ENCODE results near the gene HGFAC.

The HGFAC gene

GRCh38 chr4:3495204-3495975 is 53.6 kb downstream of the HGFAC start:
- H3K36me3 ChIP-seq (replicated peaks), result no peaks in the 10 kb centered on the region
- H3K4me3 ChIP-seq (ENCODE audit: low read depth, low read length), result no peak overlapping the region
- DNase-seq, result no peak
- in situ Hi-C loops (cut with HindIII; ENCODE audit: low pct_ligation_motif_present, low sequenced_read_pairs), result no loop called here
- H3K27ac ChIP-seq, result no peak overlapping the region
- peaks cover 22% of the 10 kb centered on the region for H3K27me3 ChIP-seq (replicated peaks)
- TF ChIP-seq, protein P1, sequence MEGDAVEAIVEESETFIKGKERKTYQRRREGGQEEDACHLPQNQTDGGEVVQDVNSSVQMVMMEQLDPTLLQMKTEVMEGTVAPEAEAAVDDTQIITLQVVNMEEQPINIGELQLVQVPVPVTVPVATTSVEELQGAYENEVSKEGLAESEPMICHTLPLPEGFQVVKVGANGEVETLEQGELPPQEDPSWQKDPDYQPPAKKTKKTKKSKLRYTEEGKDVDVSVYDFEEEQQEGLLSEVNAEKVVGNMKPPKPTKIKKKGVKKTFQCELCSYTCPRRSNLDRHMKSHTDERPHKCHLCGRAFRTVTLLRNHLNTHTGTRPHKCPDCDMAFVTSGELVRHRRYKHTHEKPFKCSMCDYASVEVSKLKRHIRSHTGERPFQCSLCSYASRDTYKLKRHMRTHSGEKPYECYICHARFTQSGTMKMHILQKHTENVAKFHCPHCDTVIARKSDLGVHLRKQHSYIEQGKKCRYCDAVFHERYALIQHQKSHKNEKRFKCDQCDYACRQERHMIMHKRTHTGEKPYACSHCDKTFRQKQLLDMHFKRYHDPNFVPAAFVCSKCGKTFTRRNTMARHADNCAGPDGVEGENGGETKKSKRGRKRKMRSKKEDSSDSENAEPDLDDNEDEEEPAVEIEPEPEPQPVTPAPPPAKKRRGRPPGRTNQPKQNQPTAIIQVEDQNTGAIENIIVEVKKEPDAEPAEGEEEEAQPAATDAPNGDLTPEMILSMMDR (IDR thresholded peaks at IDR 0.05; ENCODE audit: low read depth, low read length, missing control alignments), result no peak

- Histone ChIP-seq H3K36me3 (replicated peaks) (no peaks in the 10 kb centered on the region), H3K27ac (no peak overlapping the region), H3K4me3 (ENCODE audit: low read depth, low read length) (no peak overlapping the region), H3K27me3 (replicated peaks) (peaks cover 22% of the 10 kb centered on the region)
- TF ChIP-seq, protein P1 (IDR thresholded peaks at IDR 0.05; ENCODE audit: low read depth, low read length, missing control alignments), result no peak
- no peak for DNase-seq
- in situ Hi-C loops (cut with HindIII; ENCODE audit: low pct_ligation_motif_present, low sequenced_read_pairs), result no loop called here
Measured at GRCh38 chr4:3496021-3496420, 54.3 kb downstream of the HGFAC start.

DNA sequence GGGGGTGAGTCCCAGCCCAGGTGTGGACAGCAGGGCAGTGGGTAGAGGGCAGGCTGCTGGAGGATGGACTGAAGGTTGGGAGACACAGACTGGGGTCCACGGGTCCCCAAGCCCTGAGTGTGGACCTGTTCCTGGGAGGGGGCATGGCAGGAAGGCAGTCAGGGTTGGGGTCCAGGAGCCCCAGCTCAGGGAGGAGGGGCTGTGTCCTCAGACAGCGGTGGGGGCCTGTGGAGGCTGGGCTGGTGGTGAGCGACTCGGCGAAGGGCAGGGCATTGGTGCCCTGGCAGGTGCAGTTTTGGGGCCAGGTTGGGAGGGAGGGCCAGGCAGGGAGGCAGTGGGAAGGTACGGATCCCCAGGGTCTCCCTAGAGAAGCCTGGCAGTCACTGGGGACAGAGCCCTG is 55.3 kb downstream of the HGFAC start:
- Histone ChIP-seq H3K27me3 (replicated peaks) (peaks cover 16% of the 10 kb centered on the region), H3K36me3 (replicated peaks) (no peaks in the 10 kb centered on the region), H3K27ac (no peak overlapping the region), H3K4me3 (ENCODE audit: low read depth, low read length) (no peak overlapping the region)
- TF ChIP-seq, protein P1 (IDR thresholded peaks at IDR 0.05; ENCODE audit: low read depth, low read length, missing control alignments), result no peak
- no peak for DNase-seq
- in situ Hi-C loops (cut with HindIII; ENCODE audit: low pct_ligation_motif_present, low sequenced_read_pairs), result no loop called here

DNA sequence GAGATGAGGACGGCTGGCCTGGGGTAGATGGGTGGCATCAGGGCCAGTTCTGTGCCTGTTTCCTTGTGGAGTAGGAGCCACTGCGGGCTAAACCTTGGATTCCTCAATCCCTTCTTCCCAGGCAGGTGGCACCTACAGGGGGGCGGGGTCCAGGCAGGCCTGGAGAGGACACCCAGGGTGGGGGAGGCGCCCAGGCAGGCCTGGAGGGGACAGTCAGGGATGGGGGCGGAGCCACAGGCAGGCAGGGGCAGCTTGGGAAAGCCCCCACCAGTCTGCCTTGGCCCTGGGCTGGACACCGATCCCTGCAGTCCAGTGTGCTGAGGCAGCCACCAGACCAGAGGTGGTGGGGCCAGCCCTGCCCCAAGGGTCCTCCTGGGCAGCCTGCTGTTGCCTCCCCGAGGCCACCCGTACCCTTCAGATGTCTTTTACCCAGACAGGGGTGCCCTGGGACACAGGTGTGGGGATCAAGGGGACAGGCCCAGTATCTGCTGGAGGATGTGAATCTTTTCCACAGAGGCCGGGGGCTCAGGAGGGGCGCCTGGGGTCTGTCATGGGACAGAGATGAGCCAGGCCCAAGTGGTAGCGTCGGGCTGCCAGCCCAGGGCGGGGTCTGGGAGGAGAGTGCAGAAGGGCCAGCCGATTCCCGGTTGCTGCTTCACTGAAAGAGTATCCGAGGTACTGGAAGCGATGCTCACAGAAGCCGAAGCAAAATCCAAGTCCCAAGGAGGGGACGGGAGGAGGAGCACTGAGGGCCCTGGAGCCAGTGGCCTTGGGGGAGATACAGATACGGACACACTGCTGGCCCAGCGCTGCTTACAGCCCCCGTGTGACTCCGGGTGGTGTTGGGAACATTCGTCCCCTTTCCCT is 56.0 kb downstream of the HGFAC start:
- TF ChIP-seq, protein P1 (IDR thresholded peaks at IDR 0.05; ENCODE audit: low read depth, low read length, missing control alignments), result no peak
- Histone ChIP-seq H3K4me3 (ENCODE audit: low read depth, low read length) (no peak overlapping the region), H3K36me3 (replicated peaks) (no peaks in the 10 kb centered on the region), H3K27ac (no peak overlapping the region), H3K27me3 (replicated peaks) (peaks cover 9% of the 10 kb centered on the region)
- in situ Hi-C loops (cut with HindIII; ENCODE audit: low pct_ligation_motif_present, low sequenced_read_pairs), result no loop called here
- DNase-seq, result no peak

DNA sequence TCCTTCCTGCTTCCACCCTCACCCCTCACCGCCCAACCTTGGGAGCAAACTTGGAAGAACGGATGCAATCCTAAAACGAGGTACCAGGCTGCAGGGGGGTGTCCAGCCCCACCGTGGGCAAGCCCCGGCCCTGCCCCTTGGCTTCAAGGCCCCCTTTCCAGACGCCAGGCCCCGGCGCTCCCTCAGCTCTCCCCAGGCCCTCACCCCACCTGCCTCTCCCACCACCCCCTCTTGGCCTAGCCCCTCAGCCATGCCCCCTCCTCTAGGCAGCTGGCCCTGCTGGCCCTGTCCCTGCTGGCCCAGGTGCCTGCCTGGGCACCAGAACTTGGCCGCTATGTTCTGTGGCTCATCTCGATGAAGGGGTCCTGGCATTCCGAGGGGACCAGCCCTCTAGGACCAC is 56.6 kb downstream of the HGFAC start:
- no peak for DNase-seq
- Histone ChIP-seq H3K27ac (no peak overlapping the region), H3K27me3 (replicated peaks) (peaks cover 4% of the 10 kb centered on the region), H3K4me3 (ENCODE audit: low read depth, low read length) (no peak overlapping the region), H3K36me3 (replicated peaks) (no peaks in the 10 kb centered on the region)
- TF ChIP-seq, protein P1 (IDR thresholded peaks at IDR 0.05; ENCODE audit: low read depth, low read length, missing control alignments), result no peak
- in situ Hi-C loops (cut with HindIII; ENCODE audit: low pct_ligation_motif_present, low sequenced_read_pairs), result no loop called here
